SKM-1 treated with dmso at 0.1 percent for 144 hours (cell line): Measurements from ENCODE around the gene SMIM44.
"Not testable (repeated sequence)": the region's sequence is repeated elsewhere in the genome, so short reads cannot be mapped to it uniquely, and the experiment has no call there.

Experiments used
- DNase-seq: peaks from one replicate; lab custom pipeline; 2025; ENCODE audit not compliant: unreplicated experiment; lab: John Stamatoyannopoulos, UW

Gene SMIM44

DNA sequence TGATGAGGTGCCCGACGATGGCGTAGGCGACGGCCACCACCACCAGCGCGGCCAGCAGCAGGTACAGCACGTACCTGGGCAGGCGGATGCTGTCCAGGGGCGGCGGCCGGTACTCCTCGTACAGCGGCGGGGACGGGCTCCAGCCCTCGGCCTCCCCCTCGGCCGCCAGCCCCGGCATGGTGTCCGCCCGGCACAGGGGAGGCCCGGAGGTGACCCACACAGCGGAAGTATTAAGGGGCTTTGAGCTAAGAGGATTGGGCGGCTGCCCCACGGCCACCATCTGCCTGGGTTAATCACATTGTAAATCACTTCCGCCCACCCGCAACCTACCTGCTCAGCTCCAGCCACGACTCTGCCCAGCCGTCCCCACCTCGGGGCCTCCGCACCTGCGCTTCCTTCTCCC is at the start of gene SMIM44:
Gene SMIM44, minus strand, starts transcription at position 216 of the 403 bp plus-strand sequence. Its CDS starts 38 bp downstream, at position 178.
- no peak for DNase-seq

DNA sequence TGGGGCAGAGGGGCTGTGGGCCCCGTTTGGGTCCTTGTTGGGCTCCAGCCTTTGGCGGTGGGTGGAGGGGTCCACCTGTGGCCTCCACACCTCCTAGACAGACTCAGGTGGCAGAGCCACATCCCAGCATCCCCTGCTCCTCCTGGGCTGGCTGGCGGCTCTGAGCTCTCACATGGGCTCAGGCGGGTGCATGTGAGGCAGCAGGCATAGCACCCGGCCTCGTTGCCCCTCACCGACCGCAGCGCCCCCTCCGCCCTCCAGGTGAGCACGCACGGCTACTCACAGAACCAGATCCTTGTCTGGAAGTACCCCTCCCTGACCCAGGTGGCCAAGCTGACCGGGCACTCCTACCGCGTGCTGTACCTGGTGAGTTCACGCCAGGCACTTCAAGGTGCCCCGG is 49.8 kb upstream of the SMIM44 start:
- no peak for DNase-seq

DNA sequence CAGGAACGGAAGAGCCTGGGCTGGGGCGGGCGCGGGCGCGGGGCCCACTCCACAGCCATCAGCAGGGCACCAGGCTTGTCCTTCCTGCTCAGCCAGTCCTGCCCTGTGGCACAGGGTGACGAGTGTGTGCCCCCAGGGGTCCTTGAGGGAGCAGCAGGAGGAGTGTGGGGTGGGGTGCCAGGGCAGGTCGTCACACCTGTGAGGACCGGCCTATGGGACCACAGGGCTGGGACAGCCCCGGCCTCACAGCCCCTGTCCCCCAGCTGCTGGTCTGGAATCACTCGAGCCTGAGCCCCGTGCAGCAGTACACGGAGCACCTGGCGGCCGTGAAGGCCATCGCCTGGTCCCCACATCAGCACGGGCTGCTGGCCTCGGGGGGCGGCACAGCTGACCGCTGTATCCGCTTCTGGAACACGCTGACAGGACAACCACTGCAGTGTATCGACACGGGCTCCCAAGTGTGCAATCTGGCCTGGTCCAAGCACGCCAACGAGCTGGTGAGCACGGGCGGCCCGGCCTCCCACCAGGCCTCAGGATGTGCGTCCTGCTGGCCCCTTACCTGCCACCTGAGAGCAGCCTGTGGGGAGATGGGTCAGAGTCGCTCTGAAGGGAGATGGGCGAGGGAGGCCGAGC is 49.0 kb upstream of the SMIM44 start:
- no peak for DNase-seq

DNA sequence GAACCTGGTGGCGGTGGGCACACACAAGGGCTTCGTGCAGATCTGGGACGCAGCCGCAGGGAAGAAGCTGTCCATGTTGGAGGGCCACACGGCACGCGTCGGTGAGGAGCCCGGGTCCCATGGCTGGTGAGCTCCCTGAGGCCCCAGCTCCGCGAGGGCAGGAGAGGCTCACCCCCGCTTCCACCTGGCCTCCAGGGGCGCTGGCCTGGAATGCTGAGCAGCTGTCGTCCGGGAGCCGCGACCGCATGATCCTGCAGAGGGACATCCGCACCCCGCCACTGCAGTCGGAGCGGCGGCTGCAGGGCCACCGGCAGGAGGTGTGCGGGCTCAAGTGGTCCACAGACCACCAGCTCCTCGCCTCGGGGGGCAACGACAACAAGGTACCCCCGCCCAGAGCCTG is 48.5 kb upstream of the SMIM44 start:
- no peak for DNase-seq

DNA sequence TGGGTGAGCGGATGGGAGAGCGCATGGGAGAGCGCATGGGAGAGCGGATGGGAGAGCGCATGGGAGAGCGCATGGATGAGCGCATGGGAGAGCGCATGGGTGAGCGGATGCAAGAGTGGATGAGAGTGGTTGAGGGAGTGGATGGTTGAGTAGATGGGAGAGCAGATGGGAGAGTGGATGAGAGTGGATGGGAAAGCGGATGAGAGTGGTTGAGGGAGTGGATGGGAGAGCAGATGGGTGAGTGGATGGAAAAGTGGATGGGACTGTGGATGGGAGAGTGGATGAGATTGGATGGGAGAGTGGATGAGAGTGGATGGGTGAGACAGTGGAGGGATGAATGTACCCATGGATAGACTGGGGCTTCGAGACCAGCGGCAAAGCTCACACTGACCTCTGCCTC is 47.1 kb upstream of the SMIM44 start:
- no peak for DNase-seq

DNA sequence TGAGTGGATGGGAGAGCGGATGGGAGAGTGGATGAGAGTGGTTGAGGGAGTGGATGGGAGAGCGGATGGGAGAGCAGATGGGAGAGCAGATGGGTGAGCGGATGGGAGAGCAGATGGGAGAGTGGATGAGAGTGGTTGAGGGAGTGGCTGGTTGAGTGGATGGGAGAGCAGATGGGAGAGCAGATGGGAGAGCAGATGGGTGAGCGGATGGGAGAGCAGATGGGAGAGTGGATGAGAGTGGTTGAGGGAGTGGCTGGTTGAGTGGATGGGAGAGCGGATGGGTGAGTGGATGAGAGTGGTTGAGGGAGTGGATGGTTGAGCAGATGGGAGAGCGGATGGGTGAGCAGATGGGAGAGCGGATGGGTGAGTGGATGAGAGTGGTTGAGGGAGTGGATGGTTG is 46.1 kb upstream of the SMIM44 start:
- DNase-seq: not testable (repeated sequence)

DNA sequence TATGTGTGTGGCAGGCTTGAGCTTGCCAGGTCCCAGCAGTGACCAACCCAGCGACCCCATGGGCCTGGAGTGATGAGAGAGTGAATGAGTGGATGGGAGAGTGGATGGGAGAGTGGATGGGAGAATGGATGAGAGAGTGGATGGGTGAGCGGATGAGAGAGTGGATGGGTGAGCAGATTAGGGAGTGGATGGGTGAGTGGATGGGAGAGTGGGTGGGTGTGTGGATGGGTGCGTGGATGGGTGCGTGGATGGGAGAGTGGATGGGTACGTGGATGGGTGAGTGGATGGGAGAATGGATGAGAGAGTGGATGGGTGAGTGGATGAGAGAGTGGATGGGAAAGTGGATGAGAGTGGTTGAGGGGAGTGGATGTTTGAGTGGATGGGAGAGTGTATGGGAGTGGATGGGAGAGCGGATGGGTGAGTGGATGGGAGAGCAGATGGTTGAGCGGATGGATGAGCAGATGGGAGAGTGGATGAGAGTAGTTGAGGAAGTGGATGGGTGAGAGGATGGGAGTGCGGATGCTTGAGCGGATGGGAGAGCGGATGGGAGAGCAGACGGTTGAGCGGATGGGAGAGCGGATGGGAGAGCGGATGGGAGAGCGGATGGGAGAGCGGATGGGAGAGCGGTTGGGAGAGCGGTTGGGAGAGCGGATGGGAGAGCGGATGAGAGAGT is 45.4 kb upstream of the SMIM44 start:
- no peak for DNase-seq

DNA sequence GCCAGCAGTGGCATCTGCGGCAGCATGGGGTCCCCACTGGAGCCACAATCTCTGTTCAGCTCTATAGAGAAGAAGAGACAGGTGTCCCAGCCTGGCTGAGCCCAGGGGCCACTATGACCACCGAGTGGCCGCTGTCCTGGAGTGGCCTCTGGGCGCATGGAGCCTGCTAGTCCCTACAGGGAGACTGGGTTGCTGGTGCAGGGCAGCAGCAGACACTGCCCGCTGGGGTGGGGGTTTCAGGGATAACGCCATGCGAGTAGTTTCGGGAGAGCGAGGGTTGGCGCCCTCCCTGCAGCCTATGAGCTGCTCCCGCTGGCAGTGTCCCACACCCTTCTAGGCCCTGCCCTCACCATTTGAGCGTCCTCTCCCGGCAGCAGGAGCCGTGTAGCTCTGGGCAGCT is 44.8 kb upstream of the SMIM44 start:
- no peak for DNase-seq

DNA sequence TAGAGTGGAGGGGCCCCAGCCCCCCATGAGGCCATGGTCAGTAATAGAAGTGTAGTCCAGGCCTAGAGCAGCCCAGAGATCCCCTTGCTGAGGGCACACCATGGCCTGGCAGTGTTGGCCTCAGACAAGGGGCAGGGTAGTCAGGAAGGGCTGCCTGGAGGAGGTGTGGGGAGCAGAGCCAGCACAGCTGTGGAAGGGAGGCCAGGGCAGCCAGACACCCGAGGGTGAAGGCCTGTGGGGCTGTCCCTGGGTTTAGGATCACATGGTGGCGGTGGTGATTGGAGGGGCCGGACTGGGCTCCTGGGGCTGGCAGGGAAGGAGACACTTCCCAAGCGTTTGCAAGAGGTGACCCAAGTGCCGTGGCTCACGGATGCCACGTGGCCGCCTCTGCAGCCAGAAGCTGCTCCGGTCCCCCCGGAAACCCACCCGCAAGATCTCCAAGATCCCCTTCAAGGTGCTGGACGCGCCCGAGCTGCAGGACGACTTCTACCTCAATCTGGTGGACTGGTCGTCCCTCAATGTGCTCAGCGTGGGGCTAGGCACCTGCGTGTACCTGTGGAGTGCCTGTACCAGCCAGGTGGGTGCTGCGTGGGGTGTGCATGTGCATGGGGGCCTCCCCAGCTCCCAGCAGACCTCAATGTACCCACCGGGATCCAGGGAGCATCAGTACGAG is 44.1 kb upstream of the SMIM44 start:
- no peak for DNase-seq

DNA sequence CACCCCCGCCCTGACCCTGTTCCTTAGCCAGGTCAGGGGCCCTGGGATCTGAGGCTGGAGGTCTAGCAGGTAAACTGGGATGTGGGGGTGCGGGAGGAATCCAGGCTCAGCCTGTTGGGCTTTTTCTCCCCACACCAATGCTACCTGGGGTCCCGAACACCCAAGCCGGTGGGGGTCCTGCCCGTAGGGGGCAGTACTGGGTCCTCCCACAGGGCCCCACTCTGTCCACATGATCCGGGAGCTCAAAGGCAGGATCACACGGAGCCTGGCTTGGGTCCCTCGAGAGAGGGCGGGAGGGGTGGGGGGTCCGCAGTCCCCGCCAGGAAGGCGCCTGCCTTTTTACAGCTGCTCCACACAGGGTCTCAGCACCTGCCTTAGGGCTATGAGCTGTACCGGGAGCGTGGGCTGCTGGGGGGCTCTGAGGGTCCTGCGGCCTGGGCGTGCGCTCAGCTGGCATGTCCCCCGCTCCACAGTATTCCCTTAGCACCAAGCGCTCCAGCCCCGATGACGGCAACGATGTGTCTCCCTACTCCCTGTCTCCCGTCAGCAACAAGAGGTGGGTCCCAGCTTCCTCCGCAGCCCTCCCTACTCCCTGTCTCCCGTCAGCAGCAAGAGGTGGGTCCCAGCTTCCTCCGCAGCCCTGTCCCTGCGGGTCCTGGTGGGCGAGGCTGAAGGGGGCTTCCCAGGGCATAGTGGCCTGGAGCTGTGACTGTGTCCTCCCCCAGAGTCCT is 43.4 kb upstream of the SMIM44 start:
- DNase-seq: no peak

DNA sequence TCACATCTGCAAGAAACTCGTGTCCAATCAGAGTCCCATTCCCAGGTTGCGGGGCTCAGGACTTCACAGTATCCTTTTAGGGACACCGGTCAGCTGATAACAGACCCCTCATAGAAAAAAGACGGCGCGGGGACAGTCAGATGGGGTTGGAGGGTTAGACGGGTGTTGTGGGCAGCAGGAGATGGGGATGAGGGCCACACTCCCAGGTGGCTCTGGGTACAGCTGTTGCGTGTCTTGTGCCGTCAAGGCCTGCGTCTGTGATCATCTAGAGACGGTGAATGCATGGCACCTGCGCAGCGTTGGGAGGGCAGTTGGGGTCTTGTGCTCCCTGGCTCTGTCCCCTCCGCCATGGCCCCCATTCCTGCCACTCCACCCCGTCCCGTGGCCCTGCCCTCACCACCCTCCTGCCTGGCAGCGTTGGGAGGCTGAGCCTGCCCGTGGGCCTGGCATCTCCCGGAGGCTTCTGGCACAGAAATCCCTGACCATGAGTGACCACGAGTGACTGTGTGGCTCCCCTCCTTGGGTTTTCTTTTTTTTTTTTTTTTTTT is 41.7 kb upstream of the SMIM44 start:
- DNase-seq: no peak

DNA sequence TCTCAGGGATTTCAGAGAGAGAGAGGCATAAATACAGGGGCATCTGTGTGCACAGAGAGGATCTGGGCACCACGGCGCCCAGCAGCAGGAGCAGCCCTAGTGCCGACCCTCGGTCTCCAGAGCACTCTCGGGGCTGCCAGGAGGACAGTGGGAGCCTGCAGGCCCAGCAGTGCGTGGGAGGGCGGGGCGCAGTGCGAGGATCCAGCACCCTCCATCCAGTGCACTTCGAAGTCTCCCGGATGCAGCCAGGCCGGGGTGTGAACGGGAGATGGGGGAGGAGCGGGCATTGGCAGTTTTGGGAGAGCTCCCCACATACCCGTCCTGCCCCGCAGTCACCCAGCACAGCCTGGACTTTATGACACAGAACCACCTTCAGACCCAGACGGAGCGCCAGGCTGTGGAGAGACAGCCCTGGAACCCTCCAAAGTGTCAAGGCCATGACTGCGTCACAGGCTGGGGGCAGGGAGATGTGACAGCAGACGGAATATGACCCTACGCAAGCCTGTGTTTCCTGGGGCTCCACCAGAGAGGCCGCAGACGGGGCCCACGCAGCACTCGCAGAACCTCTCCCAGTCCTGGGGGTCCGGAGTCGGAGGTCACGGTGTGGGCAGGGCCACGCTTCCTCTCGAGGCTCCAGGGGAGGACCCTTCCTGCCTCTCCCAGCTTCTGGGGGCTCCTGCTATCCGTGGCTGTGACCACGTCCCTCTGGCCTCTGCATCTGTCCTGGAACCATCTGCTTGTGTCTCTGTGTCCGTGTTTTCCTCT is 41.0 kb upstream of the SMIM44 start:
- no peak for DNase-seq

DNA sequence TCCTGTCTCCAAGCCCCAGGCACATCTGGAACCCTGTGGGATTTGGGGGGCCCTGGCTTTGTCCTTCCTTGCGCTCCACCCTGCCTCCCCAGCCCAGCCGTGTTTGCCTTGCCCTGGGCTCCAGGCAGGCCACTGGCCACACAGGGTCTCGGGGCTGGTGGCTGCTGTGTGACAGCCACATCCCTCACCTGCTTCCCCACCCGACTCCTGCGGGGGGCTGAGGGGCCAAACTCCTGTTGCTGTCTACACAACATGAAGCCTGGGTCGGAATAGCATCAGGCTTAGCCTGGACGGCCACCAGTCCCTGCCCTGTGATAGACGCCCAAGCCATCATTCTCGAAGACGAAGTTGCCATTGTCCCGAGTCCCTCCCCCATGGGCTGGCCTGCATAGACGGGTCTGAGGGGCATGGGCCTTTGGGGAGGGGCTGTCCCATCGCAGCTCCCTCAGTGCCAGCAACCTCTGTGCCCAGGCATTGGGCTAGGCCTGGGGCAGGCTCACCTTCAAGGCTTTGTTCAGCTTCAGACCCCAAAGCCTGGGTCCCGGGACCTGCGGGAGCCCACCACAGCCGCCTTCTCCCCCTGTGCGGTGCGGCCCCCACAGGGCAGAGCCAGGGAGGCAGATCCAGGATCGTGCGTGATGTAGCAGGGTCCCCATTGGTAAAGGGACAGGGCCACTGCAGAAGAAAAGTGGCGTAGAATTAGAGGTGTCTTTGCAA is 40.3 kb upstream of the SMIM44 start:
- no peak for DNase-seq

DNA sequence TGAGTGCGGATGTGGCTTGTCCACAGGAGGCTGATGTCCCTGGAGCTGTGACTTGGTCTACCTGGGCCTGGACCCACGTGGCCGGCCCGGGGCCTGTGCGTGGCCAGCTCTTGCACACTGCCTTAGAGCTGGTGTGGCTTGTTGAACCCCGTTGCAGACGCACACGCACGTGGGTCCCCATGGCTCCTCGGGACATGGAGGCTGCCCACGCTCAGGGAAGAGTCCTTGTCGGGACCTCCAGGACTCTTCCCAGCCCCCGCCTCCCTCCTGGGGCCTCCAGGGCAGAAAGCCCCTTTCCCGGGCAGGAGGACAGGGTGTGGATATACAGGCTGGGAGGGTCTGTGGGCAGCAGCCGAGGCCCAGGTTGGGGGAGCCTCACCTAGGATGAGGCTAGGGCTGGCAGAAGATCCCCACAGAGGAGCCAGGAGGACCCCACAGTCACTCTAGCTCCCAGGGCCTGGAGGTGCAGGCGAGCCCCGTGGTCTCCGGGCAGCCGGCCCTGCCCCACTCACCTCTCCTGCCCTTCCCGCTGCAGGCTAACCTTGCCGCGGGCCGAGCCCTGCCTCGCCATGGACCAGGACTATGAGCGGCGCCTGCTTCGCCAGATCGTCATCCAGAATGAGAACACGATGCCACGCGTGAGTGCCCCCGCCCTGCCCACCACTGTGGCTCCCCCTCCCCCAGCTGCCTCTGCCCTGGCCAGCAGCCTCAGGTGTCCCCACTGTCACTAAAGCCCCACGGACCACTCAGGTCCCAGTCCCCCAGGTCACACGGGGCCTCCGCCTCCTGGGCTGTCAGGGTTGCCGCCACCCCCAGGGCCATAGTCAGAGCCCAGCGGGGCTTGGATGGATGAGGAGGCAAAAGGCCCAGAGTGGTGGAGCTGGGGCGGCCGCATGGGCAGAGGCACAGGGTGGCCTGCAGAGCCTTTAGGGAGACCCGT is 39.5 kb upstream of the SMIM44 start:
- DNase-seq: no peak

DNA sequence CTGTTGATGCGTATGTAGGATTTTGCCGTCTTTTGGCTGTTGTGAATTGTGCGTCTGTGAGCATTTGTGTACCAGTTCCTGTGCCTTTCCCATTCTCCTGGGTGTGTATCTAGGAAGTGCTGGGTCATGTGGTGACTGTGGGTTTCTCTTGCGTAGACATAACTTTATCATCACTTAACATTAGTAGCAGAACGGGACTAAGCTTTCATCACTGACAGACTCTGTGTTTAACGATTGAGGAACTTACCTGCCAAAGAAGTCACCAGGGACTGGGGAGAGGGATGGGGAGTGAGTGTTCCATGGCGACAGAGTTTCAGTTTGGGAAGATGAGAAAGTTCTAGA is 37.8 kb upstream of the SMIM44 start:
- no peak for DNase-seq

DNA sequence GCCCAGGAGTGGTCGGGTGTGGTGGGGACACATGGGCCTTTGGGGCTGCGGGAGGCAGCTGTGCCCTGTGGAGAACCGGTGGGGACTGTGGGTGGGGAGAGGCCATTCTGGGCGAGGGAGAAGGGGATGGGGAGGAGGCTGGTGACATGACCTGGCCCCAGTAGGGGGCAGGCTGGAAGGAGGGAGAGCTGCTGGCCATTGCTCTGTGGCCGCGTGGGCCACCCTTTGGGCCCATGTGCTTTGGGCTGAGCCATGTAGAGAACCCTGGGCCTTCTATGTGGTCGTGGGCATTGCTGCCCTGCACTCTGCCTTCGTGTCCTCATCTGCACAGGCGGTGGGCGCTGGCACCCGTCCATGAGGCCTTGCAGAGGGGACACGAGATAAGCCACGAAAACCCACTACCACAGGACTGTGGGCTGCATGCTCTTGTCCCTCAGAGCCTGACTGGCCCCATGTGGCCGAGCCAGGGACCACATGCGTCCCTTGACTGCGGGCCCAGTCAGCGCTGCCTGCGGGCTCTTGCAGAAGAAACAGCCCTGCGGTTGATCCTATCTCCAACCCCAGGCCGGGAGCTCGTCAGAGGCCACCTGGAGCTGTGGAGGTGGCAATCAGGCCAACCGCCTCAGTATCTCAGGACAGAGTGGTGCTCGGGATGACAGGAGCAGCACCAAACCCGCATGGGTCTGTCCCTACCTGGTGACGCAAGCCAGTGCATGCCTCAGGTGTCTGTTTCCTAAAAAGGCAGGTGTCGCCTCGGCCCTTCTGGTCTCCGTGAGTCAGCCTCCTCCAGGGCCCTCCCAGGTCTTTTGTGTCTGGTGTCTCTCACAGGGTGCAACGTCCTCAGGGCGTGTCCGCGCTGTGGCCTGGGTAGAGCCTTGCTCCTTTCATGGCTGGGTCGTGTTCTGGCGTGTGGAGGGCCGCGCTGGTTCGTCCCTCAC is 37.2 kb upstream of the SMIM44 start:
- no peak for DNase-seq

DNA sequence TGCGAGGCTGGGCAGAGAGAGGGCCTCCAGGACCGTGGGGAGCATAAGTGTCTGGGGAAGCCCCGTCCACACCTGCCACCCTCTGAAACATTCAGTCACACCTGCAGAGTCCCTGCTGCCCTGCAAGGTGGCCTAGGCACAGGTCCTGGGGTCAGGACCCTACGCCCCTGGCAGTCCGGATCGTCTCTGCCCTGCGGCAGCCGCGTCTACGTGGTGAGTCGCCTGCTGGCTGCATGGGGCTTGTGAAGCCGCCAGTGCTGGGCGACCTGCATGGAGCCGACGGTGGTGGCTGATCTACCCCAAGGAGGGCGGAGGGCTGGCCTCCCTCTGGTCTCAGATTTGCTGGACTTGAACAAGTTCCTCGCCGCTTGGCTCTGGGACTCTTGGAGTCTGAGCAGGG is 35.9 kb upstream of the SMIM44 start:
- DNase-seq: no peak

DNA sequence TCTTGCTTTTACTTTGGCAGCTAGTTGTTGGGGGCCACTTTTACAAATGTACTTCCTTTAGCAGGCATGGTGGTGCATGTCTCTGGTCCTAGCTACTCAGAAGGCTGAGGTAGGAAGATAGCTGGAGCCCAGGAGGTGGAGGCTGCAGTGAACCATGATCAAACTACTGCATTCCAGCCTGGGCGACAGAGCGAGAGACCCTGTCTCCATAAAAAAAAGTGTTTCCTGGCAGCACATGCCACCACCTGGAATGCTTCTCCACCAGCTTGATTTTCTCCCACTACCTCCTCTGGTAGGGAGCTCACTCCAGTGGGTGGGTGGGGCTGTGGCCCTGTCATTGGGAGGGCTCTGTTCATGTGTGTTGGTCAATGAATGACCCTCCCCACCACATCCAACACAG is 35.4 kb upstream of the SMIM44 start:
- no peak for DNase-seq
